Esophagus squamous epithelium (tissue), 5 donors: Measurements from ENCODE around the gene CISD3. TPM values are rescaled to one million over a fixed set of nuclear protein-coding genes. Genes with fewer than 3 reads are reported as not detected.
A peak's percentile ranks its signal among the peaks of the same experiment; 100 is the strongest.

Experiments
- DNase-seq: peaks from one replicate; lab custom pipeline; 2025; lab: John Stamatoyannopoulos, UW
- H3K27ac ChIP-seq, 4 donors: fragments of 200-600 bp; sonication (generic); one replicate each; pipeline ENCODE4 v1.5.1; 2016 to 2019; ENCODE audit warnings: mild to moderate bottlenecking in 1 of 4
- H3K27me3 ChIP-seq, 4 donors: fragments of 200-600 bp; sonication (generic); 1 replicate in 3 of 4; 2 replicates in 1 of 4; pipeline versions ENCODE4 v1.5.1 to v1.6.0; 2017 to 2021; ENCODE audit warnings: antibody characterized with exemption in 1 of 4
- H3K36me3 ChIP-seq, 3 donors: fragments of 200-600 bp; sonication (generic); one replicate each; pipeline ENCODE4 v1.5.1; 2016 to 2019
- H3K4me1 ChIP-seq, 3 donors: fragments of 200-600 bp; sonication (generic); one replicate each; pipeline ENCODE4 v1.5.1; 2017 to 2019
- H3K4me3 ChIP-seq, 4 donors: fragments of 200-600 bp; sonication (generic); 1 replicate in 3 of 4; 2 replicates in 1 of 4; pipeline ENCODE4 v1.5.1; 2016 to 2019; ENCODE audit warnings: mild to moderate bottlenecking in 2 of 4, moderate library complexity in 1 of 4
- H3K9me3 ChIP-seq, 3 donors: fragments of 200-600 bp; sonication (generic); one replicate each; pipeline ENCODE4 v1.5.1; 2016 to 2019
- CTCF ChIP-seq, 6 experiments: fragments of 450-650 bp in 4 of 6; fragments of 200-600 bp in 2 of 6; sonication (generic) in 2 of 6; IDR thresholded peaks; one replicate each; pipeline ENCODE4 v1.5.1; 2016 to 2019; ENCODE audit warnings: antibody characterized with exemption in 6 of 6, mild to moderate bottlenecking in 4 of 6, moderate library complexity in 4 of 6
- POLR2A ChIP-seq, 4 donors: fragments of 450-650 bp; IDR thresholded peaks; one replicate each; pipeline ENCODE4 v1.6.1; 2017; ENCODE audit warnings: antibody characterized with exemption in 4 of 4, mild to moderate bottlenecking in 4 of 4, moderate library complexity in 3 of 4
- WGBS, 2 donors: methylation state at CpG; one replicate each; pipeline ENCODE4 v1.1.5; 2018; 5-methylcytosine and 5-hydroxymethylcytosine counted together
- intact Hi-C: fragments of 100-400 bp; cut with DNase I; formaldehyde crosslinking; loops from one replicate; pipeline ENCODE4 v1.15.0; 2022
- total RNA-seq, 4 donors: library from RNA; depleted of rRNA; stranded (reverse); fragments of >200 nt; gene quantifications; one replicate each; pipeline ENCODE4 v1.1.0, GENCODE V29; 2016
- donor health status: DM: yes; HTN: yes; CAD: no.

The CISD3 gene
- total RNA-seq, 4 donors from 2014 or later, result 4.9 to 8.3 (median 7.8) TPM

- H3K27ac ChIP-seq, result no peak overlapping the region
- no peak overlapping the region for H3K4me3 ChIP-seq
- no peaks in the 10 kb centered on the region for H3K36me3 ChIP-seq
- no peaks in the 10 kb centered on the region for H3K9me3 ChIP-seq
- peaks cover 0 to 18% (median 11%) of the 10 kb centered on the region in 3 donors for H3K4me1 ChIP-seq
- intact Hi-C loops, result no loop called here
- DNase-seq, result no peak
- TF ChIP-seq POLR2A (IDR thresholded peaks at IDR 0.05), result no peak
- TF ChIP-seq CTCF (IDR thresholded peaks at IDR 0.05), result no peak
- H3K27me3 ChIP-seq, result no peaks in the 10 kb centered on the region
- WGBS, 2 donors, result 91 to 94% methylated on average over 4 of the region's 4 CpGs
These were observed 39.0 kb upstream of the CISD3 start for GRCh38 chr17:38691154-38691553.

- no peak for DNase-seq
- intact Hi-C loops, result no loop called here
- TF ChIP-seq POLR2A (IDR thresholded peaks at IDR 0.05), result no peak
- TF ChIP-seq CTCF (IDR thresholded peaks at IDR 0.05), result no peak
- H3K36me3 ChIP-seq, result no peaks in the 10 kb centered on the region
- peak overlapping the region in 3 of 4 donors; percentile 69 to 80 (median 69) for H3K27ac ChIP-seq
- H3K4me1 ChIP-seq, result peaks cover 0 to 19% (median 11%) of the 10 kb centered on the region in 3 donors
- H3K9me3 ChIP-seq, result no peaks in the 10 kb centered on the region
- whole genome bisulfite sequencing, 2 donors, result 51 to 59% methylated on average over 12 of the region's 12 CpGs
- H3K27me3 ChIP-seq, result no peaks in the 10 kb centered on the region
- H3K4me3 ChIP-seq, result no peak overlapping the region
These were observed 36.3 kb upstream of the CISD3 start for GRCh38 chr17:38693700-38694329.

- H3K9me3 ChIP-seq, result no peaks in the 10 kb centered on the region
- TF ChIP-seq POLR2A (IDR thresholded peaks at IDR 0.05) (no peak), CTCF (IDR thresholded peaks at IDR 0.05) (no peak)
- no peaks in the 10 kb centered on the region for H3K36me3 ChIP-seq
- H3K27ac ChIP-seq, result no peak overlapping the region
- H3K4me3 ChIP-seq, result no peak overlapping the region
- WGBS, 2 donors, result 77 to 83% methylated on average over 4 of the region's 4 CpGs
- intact Hi-C loops, result no loop called here
- peaks cover 10 to 50% (median 20%) of the 10 kb centered on the region in 3 donors for H3K4me1 ChIP-seq
- no peaks in the 10 kb centered on the region for H3K27me3 ChIP-seq
- no peak for DNase-seq
These were observed 32.9 kb upstream of the CISD3 start for GRCh38 chr17:38697061-38697820.

GRCh38 chr17:38698760-38699159 lies 31.4 kb upstream of the CISD3 start:
- TF ChIP-seq CTCF (IDR thresholded peaks at IDR 0.05) (no peak), POLR2A (IDR thresholded peaks at IDR 0.05) (no peak)
- WGBS, 2 donors, result 80 to 82% methylated on average over 5 of the region's 5 CpGs
- peaks cover 10 to 57% (median 23%) of the 10 kb centered on the region in 3 donors for H3K4me1 ChIP-seq

More at GRCh38 chr17:38698760-38699159, 31.4 kb upstream of the CISD3 start:
- DNase-seq, result no peak
- intact Hi-C loops, result no loop called here
- Histone ChIP-seq H3K36me3 (no peaks in the 10 kb centered on the region), H3K4me3 (no peak overlapping the region), H3K27ac (no peak overlapping the region), H3K27me3 (no peaks in the 10 kb centered on the region), H3K9me3 (no peaks in the 10 kb centered on the region)
